ENCODE data around the gene AFF1. TPM values are rescaled to one million over a fixed set of nuclear protein-coding genes. Genes with fewer than 3 reads are reported as not detected.

AFF1 gene
- total RNA-seq, 1 experiment from 2014 or later, result 93.4 TPM

DNA sequence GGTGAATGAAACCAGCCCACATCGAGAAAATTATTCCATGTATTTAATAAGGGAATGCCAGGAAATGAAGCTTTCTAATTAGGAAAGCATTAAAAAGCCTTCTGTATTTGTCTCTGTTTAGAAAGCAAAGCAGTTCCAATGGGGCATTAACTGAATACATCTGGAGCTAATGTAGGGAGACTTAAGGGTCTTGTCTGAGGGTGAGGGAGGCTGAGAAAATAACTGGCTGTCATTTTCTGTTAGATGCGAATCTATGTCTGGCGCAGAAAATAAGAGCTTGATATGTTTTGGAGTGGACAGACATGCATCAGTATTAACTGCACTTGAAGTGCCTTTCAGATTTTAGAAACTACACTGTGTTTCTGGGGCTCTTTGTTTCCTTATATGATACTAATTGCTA lies 174.3 kb downstream of the AFF1 start (continued):
- TF ChIP-seq AR (CRISPR knock-in tag; IDR thresholded peaks at IDR 0.05) (no peak), FOXP1 (CRISPR knock-in tag; IDR thresholded peaks at IDR 0.05; ENCODE audit: borderline replicate concordance) (no peak), KAT7 (CRISPR knock-in tag; IDR thresholded peaks at IDR 0.05; ENCODE audit: borderline replicate concordance) (no peak), NFATC4 (CRISPR knock-in tag; IDR thresholded peaks at IDR 0.05) (no peak), RORB (CRISPR knock-in tag; IDR thresholded peaks at IDR 0.05) (no peak), CTCF (IDR thresholded peaks at IDR 0.05) (no peak), ZNF671 (CRISPR knock-in tag; IDR thresholded peaks at IDR 0.05) (no peak), SMAD3 (CRISPR knock-in tag; IDR thresholded peaks at IDR 0.05; ENCODE audit: borderline replicate concordance) (no peak), ZNF416 (CRISPR knock-in tag; IDR thresholded peaks at IDR 0.05) (no peak)
- TF ChIP-seq, protein P1, sequence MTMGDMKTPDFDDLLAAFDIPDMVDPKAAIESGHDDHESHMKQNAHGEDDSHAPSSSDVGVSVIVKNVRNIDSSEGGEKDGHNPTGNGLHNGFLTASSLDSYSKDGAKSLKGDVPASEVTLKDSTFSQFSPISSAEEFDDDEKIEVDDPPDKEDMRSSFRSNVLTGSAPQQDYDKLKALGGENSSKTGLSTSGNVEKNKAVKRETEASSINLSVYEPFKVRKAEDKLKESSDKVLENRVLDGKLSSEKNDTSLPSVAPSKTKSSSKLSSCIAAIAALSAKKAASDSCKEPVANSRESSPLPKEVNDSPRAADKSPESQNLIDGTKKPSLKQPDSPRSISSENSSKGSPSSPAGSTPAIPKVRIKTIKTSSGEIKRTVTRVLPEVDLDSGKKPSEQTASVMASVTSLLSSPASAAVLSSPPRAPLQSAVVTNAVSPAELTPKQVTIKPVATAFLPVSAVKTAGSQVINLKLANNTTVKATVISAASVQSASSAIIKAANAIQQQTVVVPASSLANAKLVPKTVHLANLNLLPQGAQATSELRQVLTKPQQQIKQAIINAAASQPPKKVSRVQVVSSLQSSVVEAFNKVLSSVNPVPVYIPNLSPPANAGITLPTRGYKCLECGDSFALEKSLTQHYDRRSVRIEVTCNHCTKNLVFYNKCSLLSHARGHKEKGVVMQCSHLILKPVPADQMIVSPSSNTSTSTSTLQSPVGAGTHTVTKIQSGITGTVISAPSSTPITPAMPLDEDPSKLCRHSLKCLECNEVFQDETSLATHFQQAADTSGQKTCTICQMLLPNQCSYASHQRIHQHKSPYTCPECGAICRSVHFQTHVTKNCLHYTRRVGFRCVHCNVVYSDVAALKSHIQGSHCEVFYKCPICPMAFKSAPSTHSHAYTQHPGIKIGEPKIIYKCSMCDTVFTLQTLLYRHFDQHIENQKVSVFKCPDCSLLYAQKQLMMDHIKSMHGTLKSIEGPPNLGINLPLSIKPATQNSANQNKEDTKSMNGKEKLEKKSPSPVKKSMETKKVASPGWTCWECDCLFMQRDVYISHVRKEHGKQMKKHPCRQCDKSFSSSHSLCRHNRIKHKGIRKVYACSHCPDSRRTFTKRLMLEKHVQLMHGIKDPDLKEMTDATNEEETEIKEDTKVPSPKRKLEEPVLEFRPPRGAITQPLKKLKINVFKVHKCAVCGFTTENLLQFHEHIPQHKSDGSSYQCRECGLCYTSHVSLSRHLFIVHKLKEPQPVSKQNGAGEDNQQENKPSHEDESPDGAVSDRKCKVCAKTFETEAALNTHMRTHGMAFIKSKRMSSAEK (CRISPR knock-in tag; IDR thresholded peaks at IDR 0.05; ENCODE audit: borderline replicate concordance), result no peak

DNA sequence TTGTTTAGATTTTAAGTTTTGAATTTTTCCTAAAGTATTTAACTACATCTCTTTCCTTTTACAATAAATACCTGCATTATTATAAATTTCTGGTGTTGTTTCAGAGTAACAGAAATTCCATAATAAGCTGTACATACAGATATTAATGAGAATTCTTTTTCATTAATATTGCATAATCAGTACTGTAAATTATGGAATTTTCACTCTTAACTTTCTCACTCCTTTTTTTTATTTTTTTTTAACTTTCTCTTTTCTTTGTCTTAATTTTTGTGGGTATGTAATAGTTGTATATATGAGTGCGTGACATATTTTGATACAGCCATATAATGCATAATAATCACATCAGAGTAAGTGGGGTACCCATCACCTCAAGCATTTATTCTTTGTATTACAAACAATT lies 175.1 kb downstream of the AFF1 start:
- Mint-ChIP-seq H3K36me3 (peaks cover 35% of the 10 kb centered on the region), H3K4me1 (peaks cover 10% of the 10 kb centered on the region), H3K4me3 (no peak overlapping the region), H3K27ac (no peak overlapping the region), H3K27me3 (ENCODE audit: low read depth) (no peaks in the 10 kb centered on the region), H3K9me3 (no peaks in the 10 kb centered on the region)
- ATAC-seq (no peak), DNase-seq (ENCODE audit: low spot score) (no peak)
- POLR2A ChIA-PET, result no interaction called here
- TF ChIP-seq ZNF219 (CRISPR knock-in tag; IDR thresholded peaks at IDR 0.05; ENCODE audit: borderline replicate concordance), result no peak
- no peak for TF ChIP-seq SP1 (CRISPR knock-in tag; conservative IDR thresholded peaks at IDR 0.05)
- TF ChIP-seq ESRRA (CRISPR knock-in tag; IDR thresholded peaks at IDR 0.05; ENCODE audit: borderline replicate concordance), result no peak
- CTCF ChIA-PET, result no interaction called here

DNA sequence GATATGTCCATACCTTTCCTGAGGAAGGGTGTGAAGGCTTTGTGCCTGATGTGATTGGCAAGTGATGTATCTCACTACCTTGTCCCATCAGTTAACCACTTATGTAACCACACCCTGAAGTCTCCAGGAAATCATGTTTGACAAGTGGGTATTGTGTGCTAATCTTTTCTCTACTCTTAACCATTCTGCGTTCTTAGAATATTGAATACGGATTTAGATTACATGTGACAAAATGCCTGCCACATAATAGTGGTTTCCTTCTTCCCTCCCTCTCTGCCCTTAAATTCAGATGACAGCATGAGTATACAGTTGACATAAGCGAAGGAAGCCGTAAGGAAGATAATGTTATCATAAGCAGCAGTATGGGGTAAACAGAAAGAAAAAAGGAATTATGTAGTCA lies 177.3 kb downstream of the AFF1 start:
- H3K4me3 Mint-ChIP-seq, result no peak overlapping the region
- peaks cover 54% of the 10 kb centered on the region for H3K36me3 Mint-ChIP-seq
- TF ChIP-seq ZNF219 (CRISPR knock-in tag; IDR thresholded peaks at IDR 0.05; ENCODE audit: borderline replicate concordance) (no peak), SOX15 (CRISPR knock-in tag; IDR thresholded peaks at IDR 0.05) (no peak), CBFB (CRISPR knock-in tag; IDR thresholded peaks at IDR 0.05; ENCODE audit: low read depth) (no peak), JUN (CRISPR knock-in tag; IDR thresholded peaks at IDR 0.05) (no peak), NFE2L1 (CRISPR knock-in tag; IDR thresholded peaks at IDR 0.05) (no peak)
- TF ChIP-seq, protein P1 (CRISPR knock-in tag; IDR thresholded peaks at IDR 0.05; ENCODE audit: borderline replicate concordance), result no peak
- TF ChIP-seq, protein P2, sequence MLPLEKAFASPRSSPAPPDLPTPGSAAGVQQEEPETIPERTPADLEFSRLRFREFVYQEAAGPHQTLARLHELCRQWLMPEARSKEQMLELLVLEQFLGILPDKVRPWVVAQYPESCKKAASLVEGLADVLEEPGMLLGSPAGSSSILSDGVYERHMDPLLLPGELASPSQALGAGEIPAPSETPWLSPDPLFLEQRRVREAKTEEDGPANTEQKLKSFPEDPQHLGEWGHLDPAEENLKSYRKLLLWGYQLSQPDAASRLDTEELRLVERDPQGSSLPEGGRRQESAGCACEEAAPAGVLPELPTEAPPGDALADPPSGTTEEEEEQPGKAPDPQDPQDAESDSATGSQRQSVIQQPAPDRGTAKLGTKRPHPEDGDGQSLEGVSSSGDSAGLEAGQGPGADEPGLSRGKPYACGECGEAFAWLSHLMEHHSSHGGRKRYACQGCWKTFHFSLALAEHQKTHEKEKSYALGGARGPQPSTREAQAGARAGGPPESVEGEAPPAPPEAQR (CRISPR knock-in tag; IDR thresholded peaks at IDR 0.05), result no peak

More for the DNA sequence above, 177.3 kb downstream of the AFF1 start:
- no peak for ATAC-seq
- ChIA-PET POLR2A (no interaction called here), CTCF (no interaction called here)
- DNase-seq (ENCODE audit: low spot score), result no peak
- H3K4me1 Mint-ChIP-seq, result peaks cover 20% of the 10 kb centered on the region
- no peak overlapping the region for H3K27ac Mint-ChIP-seq
- no peaks in the 10 kb centered on the region for H3K9me3 Mint-ChIP-seq
- no peaks in the 10 kb centered on the region for H3K27me3 Mint-ChIP-seq (ENCODE audit: low read depth)

Measured in WTC11 (cell line).